GM12891 (cell line): ENCODE results near the gene ULK2.

Experiments
- POLR2A ChIP-seq: IDR thresholded peaks from 2 replicates; pipeline ENCODE4 v1.6.1; 2011; ENCODE audit warnings: low read depth, low read length, control low read depth
- POLR2AphosphoS5 ChIP-seq: IDR thresholded peaks from 2 replicates; pipeline ENCODE4 v1.6.1; 2011; ENCODE audit warnings: low read depth, low read length, control low read depth
- SPI1 ChIP-seq: IDR thresholded peaks from 2 replicates; pipeline ENCODE4 v1.6.1; 2011; ENCODE audit warnings: low read depth, low read length, control low read depth
- TAF1 ChIP-seq: IDR thresholded peaks from 2 replicates; pipeline ENCODE4 v1.6.1; 2011; ENCODE audit warnings: low read depth, low read length, control low read depth

DNA sequence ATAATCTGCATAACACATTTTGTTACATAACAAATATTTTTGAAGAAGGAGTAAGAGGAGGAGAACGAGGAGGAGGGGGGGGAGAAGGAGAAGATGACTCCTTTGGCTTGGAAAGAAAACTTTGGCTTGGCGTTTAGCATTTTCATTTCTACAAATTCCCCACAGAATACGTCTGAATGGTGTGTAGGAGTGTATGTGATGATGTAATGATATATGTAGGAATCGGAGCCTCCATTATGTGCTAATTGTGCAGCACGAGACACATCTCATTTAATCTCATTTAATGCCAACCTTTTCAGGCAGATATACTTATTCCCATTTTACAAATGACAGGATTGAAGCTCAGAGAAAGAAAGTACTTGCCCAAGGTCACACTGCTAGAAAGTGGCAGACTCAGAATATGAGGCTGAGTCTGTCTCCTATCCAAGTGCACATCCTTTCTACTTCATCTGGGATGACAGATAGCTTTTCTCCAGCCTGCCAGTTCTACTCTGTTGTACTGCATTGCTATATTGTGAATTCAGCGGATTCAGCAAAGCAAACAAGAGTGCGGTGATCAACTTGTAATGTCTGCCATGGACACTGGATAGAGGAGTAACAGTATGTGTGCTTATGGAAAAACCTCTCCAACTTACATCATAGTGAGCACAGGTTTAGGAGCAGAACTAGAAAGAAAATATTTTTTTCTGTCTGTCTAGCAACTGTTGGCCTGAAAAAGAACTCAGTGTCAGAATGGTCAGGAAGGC, 140.9 kb downstream of the ULK2 start:
- no peak for TF ChIP-seq POLR2AphosphoS5
- TF ChIP-seq POLR2A: no peak
- no peak for TF ChIP-seq TAF1
- TF ChIP-seq SPI1: no peak
